Common myeloid progenitor, CD34-positive (primary cell): Measurements from ENCODE around the gene SLX1A.
"Not testable (repeated sequence)": the region's sequence is repeated elsewhere in the genome, so short reads cannot be mapped to it uniquely, and the experiment has no call there.

ENCODE experiments used
- CTCF ChIA-PET: fragments of 350-600 bp; sonication (Branson Sonifier 250); formaldehyde crosslinking; loops from one replicate; lab custom pipeline; 2021; ENCODE audit warnings: antibody characterized with exemption; lab: Charles Lee
- POLR2A ChIA-PET: fragments of 350-600 bp; sonication (Branson Sonifier 250); formaldehyde crosslinking; loops from one replicate; lab custom pipeline; 2021; ENCODE audit warnings: antibody characterized with exemption; lab: Charles Lee
- DNase-seq, 3 donors: peaks; one replicate each; pipeline versions ENCODE4 v3.0.0 to v3.0.0-alpha.2; 2013
- H3K27ac ChIP-seq, 2 experiments: 1 replicate in 1 of 2; 2 replicates in 1 of 2; pipeline ENCODE4 v1.7.0; 2013; ENCODE audit warnings: inconsistent platforms in 2 of 2, low read length in 2 of 2, mild to moderate bottlenecking in 2 of 2, low read depth in 1 of 2, moderate library complexity in 1 of 2; ENCODE audit not compliant: severe bottlenecking in 2 of 2, insufficient read depth in 1 of 2, poor library complexity in 1 of 2
- H3K27me3 ChIP-seq, 5 experiments: replicated peaks in 2 of 5; 1 replicate in 3 of 5; 2 replicates in 2 of 5; pipeline versions ENCODE4 v1.6.1 to v1.7.0; 2013; ENCODE audit warnings: low read length in 4 of 5, mild to moderate bottlenecking in 2 of 5, moderate library complexity in 2 of 5, inconsistent platforms in 1 of 5; ENCODE audit not compliant: insufficient read depth in 5 of 5, control insufficient read depth in 4 of 5
- H3K36me3 ChIP-seq, 4 experiments: 1 replicate in 2 of 4; 2 replicates in 2 of 4; pipeline versions ENCODE4 v1.6.1 to v1.7.0; 2013; ENCODE audit warnings: low read length in 3 of 4, control low read depth in 1 of 4, mild to moderate bottlenecking in 1 of 4; ENCODE audit not compliant: control insufficient read depth in 4 of 4, insufficient read depth in 4 of 4
- H3K4me1 ChIP-seq, 4 experiments: 1 replicate in 3 of 4; 2 replicates in 1 of 4; pipeline versions ENCODE4 v1.6.1 to v1.7.1; 2013; ENCODE audit warnings: low read length in 3 of 4, mild to moderate bottlenecking in 3 of 4, control low read depth in 1 of 4, inconsistent platforms in 1 of 4, moderate library complexity in 1 of 4; ENCODE audit not compliant: control insufficient read depth in 4 of 4, insufficient read depth in 4 of 4; ENCODE audit errors: control extremely low read depth in 1 of 4
- H3K4me3 ChIP-seq, 7 experiments: 1 replicate in 4 of 7; 2 replicates in 3 of 7; pipeline versions ENCODE4 v1.5.1 to v1.7.0; 2013; ENCODE audit warnings: mild to moderate bottlenecking in 7 of 7, low read length in 6 of 7, moderate library complexity in 6 of 7, inconsistent platforms in 2 of 7, low read depth in 2 of 7, control low read depth in 1 of 7; ENCODE audit not compliant: insufficient read depth in 4 of 7, control insufficient read depth in 1 of 7; ENCODE audit errors: extremely low read depth in 1 of 7
- H3K9me3 ChIP-seq, 5 experiments: 1 replicate in 4 of 5; 2 replicates in 1 of 5; pipeline versions ENCODE4 v1.6.1 to v1.7.1; 2013; ENCODE audit warnings: low read length in 4 of 5, mild to moderate bottlenecking in 2 of 5, inconsistent platforms in 1 of 5, low read depth in 1 of 5, moderate library complexity in 1 of 5; ENCODE audit not compliant: control insufficient read depth in 4 of 5, insufficient read depth in 2 of 5; ENCODE audit errors: control extremely low read depth in 1 of 5
- WGBS: methylation state at CpG from one replicate; pipeline ENCODE4 v1.1.5; 2013; ENCODE audit not compliant: insufficient coverage; 5-methylcytosine and 5-hydroxymethylcytosine counted together

SLX1A gene

GRCh38 chr16:30170145-30170544, 23.5 kb upstream of the SLX1A start:
- DNase-seq, H3K27me3 ChIP-seq, H3K36me3 ChIP-seq, H3K4me3 ChIP-seq, H3K27ac ChIP-seq, H3K9me3 ChIP-seq, CTCF ChIA-PET, POLR2A ChIA-PET: not testable (repeated sequence)
- 100% methylated on average over 3 of the region's 31 CpGs for WGBS
- H3K4me1 ChIP-seq: peaks cover 7 to 16% (median 11%) of the 10 kb centered on the region in 4 experiments

- no peak for DNase-seq
- Histone ChIP-seq H3K36me3 (no peaks in the 10 kb centered on the region), H3K4me3 (no peak overlapping the region), H3K4me1 (peaks cover 0 to 9% (median 0%) of the 10 kb centered on the region in 4 experiments), H3K27me3 (no peaks in the 10 kb centered on the region), H3K9me3 (no peaks in the 10 kb centered on the region), H3K27ac (no peak overlapping the region)
- CTCF ChIA-PET: interaction anchor here (0.8 to 1.5 kb wide), 2 partner anchors 10 to 81 kb away, joined by 3 read pairs; partner anchors contain the start of gene TBX6
- 80% methylated on average over 2 of the region's 7 CpGs for WGBS
- POLR2A ChIA-PET: interaction anchor here (0.6 kb wide), 1 partner anchor 111 kb away, joined by 3 read pairs; no protein-coding TSS in a partner anchor
Observed at GRCh38 chr16:30173054-30173453, 20.6 kb upstream of the SLX1A start.

- CTCF ChIA-PET: interaction anchor here (0.6 to 1.0 kb wide), 2 partner anchors 34 to 65 kb away, joined by 3 read pairs; no protein-coding TSS in a partner anchor
- POLR2A ChIA-PET, H3K27ac ChIP-seq, DNase-seq, H3K36me3 ChIP-seq, H3K9me3 ChIP-seq, H3K4me3 ChIP-seq, H3K27me3 ChIP-seq: not testable (repeated sequence)
- peaks cover 0 to 11% (median 0%) of the 10 kb centered on the region in 4 experiments for H3K4me1 ChIP-seq
- 97% methylated on average over 6 of the region's 6 CpGs for WGBS
Observed at GRCh38 chr16:30176876-30177275, 16.8 kb upstream of the SLX1A start.

- Histone ChIP-seq H3K9me3 (no peaks in the 10 kb centered on the region), H3K4me1 (peaks cover 0 to 21% (median 10%) of the 10 kb centered on the region in 4 experiments), H3K36me3 (no peaks in the 10 kb centered on the region), H3K27ac (no peak overlapping the region), H3K4me3 (no peak overlapping the region), H3K27me3 (no peaks in the 10 kb centered on the region)
- ChIA-PET POLR2A (interaction anchor here (0.7 kb wide), 1 partner anchor 1695 kb away, joined by 3 read pairs; the partner anchor contains the start of gene ZNF267), CTCF (interaction anchor here (1.1 to 1.3 kb wide), 2 partner anchors 37 to 55 kb away, joined by 3 to 4 read pairs; no protein-coding TSS in a partner anchor)
- WGBS: 100% methylated on average over 1 of the region's 4 CpGs
- DNase-seq: no peak
Observed at GRCh38 chr16:30179195-30179594, 14.5 kb upstream of the SLX1A start.

DNA sequence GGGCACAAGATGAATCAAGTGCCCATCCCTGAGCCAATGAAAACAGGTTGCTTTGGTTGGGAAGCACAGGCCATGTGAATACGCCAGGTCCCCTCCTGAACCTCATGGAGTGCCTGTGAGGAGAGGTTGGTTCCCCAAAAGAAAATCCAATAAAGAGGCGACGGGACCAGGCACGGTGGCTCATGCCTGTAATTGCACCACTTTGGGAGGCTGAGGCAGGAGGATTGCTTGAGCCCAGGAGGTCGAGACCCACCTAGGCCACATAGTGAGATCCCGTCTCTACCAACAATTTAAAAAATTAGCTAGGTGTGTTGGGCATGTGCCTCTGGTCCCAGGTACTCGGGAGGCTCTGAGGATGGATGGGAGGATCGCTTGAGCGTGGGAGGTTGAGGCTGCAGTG, 13.7 kb upstream of the SLX1A start:
- ChIA-PET POLR2A (interaction anchor here (0.6 kb wide), 1 partner anchor 127 kb away, joined by 4 read pairs; a partner anchor contains a TSS), CTCF (interaction anchor here (0.9 to 1.1 kb wide), 2 partner anchors 20 to 55 kb away, joined by 3 to 4 read pairs; no protein-coding TSS in a partner anchor)
- Histone ChIP-seq H3K4me3 (no peak overlapping the region), H3K36me3 (peaks cover 0 to 7% (median 0%) of the 10 kb centered on the region in 4 experiments), H3K4me1 (peaks cover 0 to 28% (median 17%) of the 10 kb centered on the region in 4 experiments), H3K27ac (no peak overlapping the region), H3K9me3 (no peaks in the 10 kb centered on the region), H3K27me3 (no peaks in the 10 kb centered on the region)
- DNase-seq: no peak
- WGBS: 98% methylated on average over 4 of the region's 9 CpGs

DNA sequence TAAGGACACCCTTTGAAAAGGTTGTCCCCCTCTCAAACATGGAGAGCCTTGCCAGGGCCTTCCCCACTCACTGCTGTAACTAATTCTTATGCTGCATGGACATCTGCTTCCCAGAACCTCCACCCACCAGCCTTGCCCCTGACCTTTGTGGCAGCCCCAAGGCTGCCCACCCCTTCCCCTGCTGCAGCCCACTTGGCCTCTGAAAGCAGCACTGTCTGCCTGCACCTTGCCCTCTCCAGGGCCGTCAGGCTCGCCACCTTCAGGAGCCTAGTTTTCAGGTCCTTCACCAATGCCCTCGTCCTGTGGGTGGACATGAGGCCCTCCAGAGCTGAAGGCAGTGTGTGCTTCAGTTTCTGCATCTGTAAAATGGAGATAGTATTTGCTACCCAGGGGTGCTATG, 12.9 kb upstream of the SLX1A start:
- Histone ChIP-seq H3K27ac (no peak overlapping the region), H3K4me3 (no peak overlapping the region), H3K36me3 (peaks cover 0 to 13% (median 0%) of the 10 kb centered on the region in 4 experiments), H3K27me3 (no peaks in the 10 kb centered on the region), H3K9me3 (no peaks in the 10 kb centered on the region), H3K4me1 (peaks cover 0 to 36% (median 25%) of the 10 kb centered on the region in 4 experiments)
- POLR2A ChIA-PET: interaction anchor here (0.6 kb wide), 1 partner anchor 128 kb away, joined by 4 read pairs; a partner anchor contains a TSS
- WGBS: 96% methylated on average over 3 of the region's 3 CpGs
- no peak for DNase-seq
- CTCF ChIA-PET: interaction anchor here (0.6 kb wide), 1 partner anchor 91 kb away, joined by 4 read pairs; no protein-coding TSS in a partner anchor
